Tracheal epithelial cell (primary cell): ENCODE results near the gene RANGRF. TPM values are rescaled to one million over a fixed set of nuclear protein-coding genes. Genes with fewer than 3 reads are reported as not detected.

Experiments
- total RNA-seq: library from RNA; depleted of rRNA; stranded (reverse); fragments of >200 nt; gene quantifications from 2 replicates; pipeline ENCODE4 v1.2.1, GENCODE V29; 2014

Gene RANGRF, protein sequence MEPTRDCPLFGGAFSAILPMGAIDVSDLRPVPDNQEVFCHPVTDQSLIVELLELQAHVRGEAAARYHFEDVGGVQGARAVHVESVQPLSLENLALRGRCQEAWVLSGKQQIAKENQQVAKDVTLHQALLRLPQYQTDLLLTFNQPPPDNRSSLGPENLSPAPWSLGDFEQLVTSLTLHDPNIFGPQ
- total RNA-seq, result 7.2 and 10.2 TPM in 2 replicates

DNA sequence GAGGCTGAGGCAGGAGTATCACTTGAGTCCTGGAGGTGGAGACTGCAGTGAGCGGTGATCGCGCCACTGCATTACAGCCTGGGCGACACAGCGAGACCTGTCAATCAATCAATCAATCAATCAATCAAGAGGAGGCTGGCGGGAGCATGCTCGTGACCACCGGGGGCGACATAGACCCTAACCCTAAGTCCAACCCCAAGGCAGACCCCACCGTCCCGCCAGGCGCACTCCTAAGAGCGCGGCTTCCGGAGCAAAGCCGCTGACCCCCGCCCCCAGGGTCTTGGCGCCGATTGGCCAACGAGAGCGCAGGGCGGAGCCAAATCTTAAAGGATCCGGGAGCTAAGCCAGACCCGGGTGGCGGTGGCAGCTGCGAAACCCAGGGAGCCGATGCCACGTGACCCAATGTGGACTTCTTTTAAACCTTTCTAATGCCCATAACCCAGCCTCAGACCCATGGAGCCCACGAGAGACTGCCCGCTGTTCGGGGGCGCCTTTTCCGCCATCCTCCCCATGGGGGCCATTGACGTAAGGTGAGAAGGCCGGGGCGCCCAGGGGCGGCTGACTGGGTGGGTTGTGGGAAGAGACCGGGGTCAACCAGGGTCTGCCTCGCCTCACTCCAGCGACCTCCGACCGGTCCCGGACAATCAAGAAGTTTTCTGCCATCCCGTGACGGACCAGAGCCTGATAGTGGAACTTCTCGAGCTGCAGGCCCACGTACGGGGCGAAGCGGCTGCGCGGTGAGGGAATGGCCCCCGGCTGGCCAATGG, at the start of gene RANGRF:
Gene RANGRF (plus strand): TSS at position 335 of the 767 bp plus-strand sequence. CDS start 119 bp downstream, at position 454.

DNA sequence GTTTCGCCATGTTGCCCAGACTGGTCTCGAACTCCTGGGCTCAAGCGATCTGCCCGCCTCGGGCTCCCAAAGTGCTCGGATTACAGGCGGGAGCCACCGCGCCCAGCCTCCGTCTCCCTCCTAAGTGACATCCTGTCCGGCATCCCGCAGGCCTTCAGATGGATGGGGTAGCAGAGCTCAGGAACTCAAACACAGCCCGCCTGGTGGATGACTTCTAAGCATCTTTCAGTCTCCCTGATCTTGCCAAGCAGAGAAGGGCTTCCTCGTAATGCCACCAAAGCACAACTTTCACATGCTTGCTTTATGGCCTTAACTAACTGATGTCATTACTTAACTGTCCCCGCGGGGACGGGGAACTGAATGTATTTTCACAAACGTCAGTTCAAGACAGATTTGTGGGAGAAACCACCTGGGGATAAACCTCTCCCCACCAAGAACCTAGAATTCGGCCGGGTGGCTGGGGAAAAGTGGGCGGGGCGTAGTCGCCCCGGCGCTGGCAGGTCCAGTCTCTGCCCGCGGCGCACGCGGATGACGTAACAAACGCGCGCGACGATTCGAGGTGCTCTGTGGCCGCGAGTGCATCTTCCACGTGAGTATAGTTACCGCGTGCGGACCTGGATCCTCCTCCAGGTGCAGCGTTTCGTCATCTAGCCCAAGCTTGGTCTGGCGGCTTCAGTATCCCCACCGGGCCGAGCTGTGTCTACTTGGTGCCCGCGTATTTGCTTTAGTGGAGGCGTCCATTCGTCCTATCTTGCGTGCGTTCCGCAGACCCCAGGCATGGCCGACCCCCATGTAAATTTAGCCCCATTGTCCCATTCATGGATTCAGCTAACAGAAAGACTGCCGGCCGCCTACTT, 39.5 kb upstream of the RANGRF start, which contains the start of gene PFAS:
Gene PFAS (plus strand): TSS at position 539 of the 857 bp plus-strand sequence. CDS start 4,649 bp downstream, outside the sequence.

DNA sequence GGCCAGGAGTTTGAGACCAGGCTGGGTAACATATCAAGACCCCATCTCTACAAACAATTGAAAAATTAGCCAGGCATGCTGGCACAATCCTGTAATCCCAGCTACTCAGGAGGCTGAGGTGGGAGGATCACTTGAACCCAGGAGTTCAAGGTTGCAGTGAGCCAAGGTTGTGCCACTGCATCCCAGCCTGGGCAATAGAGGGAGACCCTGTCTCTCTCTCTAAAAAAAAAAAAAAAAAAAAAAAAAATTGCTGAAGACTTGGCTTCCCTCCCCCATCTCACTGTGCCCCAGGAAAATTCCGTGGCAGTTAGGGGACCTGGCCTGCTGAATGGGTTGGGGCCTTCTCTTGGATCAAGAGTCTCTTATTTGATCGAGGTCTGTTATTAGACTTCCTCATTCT, 51.1 kb downstream of the RANGRF start, which contains the start of gene ODF4:
Gene ODF4 (plus strand): TSS at position 301 of the 400 bp plus-strand sequence. CDS start 212 bp downstream, outside the sequence.

Other genes starting within 250 kb of the RANGRF start
- gene ALOX15B, start 249.6 kb upstream of the RANGRF start, total RNA-seq, result 53.3 and 97.1 TPM in 2 replicates
- 1.2 TPM in 1 of 2 replicates, not detected in the other for gene ALOX12B, start 201.0 kb upstream of the RANGRF start, total RNA-seq
- 0.85 and 1.4 TPM in 2 replicates for gene ALOXE3, start 170.2 kb upstream of the RANGRF start, total RNA-seq
- 1.2 and 1.5 TPM in 2 replicates for gene HES7, start 164.6 kb upstream of the RANGRF start, total RNA-seq
- gene PER1, start 136.3 kb upstream of the RANGRF start, total RNA-seq, result 13.7 and 25.4 TPM in 2 replicates
- gene VAMP2, start 125.7 kb upstream of the RANGRF start, total RNA-seq, result 3.4 and 3.9 TPM in 2 replicates
- 17.6 and 24.7 TPM in 2 replicates for gene TMEM107, start 112.3 kb upstream of the RANGRF start, total RNA-seq
- gene BORCS6, start 98.5 kb upstream of the RANGRF start, total RNA-seq, result 9.6 and 11.6 TPM in 2 replicates
- gene AURKB, start 78.1 kb upstream of the RANGRF start, total RNA-seq, result 2.3 and 3.1 TPM in 2 replicates
- 2.6 and 6.3 TPM in 2 replicates for gene CTC1, start 40.6 kb upstream of the RANGRF start, total RNA-seq
- gene PFAS, start 39.4 kb upstream of the RANGRF start, total RNA-seq, result 12.4 and 17.8 TPM in 2 replicates
- gene SLC25A35, start 6.7 kb downstream of the RANGRF start, total RNA-seq, result 0.21 and 0.24 TPM in 2 replicates
- gene ARHGEF15, start 21.6 kb downstream of the RANGRF start, total RNA-seq, result under 0.01 TPM in 1 of 2 replicates, not detected in the other
- not detected in 2 replicates for gene ODF4, start 51.2 kb downstream of the RANGRF start, total RNA-seq
- 5,651 and 9,660 TPM in 2 replicates for gene RPL26, start 94.5 kb downstream of the RANGRF start, total RNA-seq
- gene RNF222, start 109.2 kb downstream of the RANGRF start, total RNA-seq, result 0.24 and 0.43 TPM in 2 replicates
- gene NDEL1, start 147.2 kb downstream of the RANGRF start, total RNA-seq, result 33.2 and 35.4 TPM in 2 replicates